SK-N-SH (cell line): ENCODE measurements around the gene PTPRA. TPM values are rescaled to one million over a fixed set of nuclear protein-coding genes. Genes with fewer than 3 reads are reported as not detected.

Experiments
- CTCF ChIA-PET: fragments of 300-600, 350-600 bp; formaldehyde crosslinking; extraction: SDS; loops from one replicate; lab custom pipeline; 2021; lab: Yijun Ruan, JAX
- POLR2A ChIA-PET: fragments of 350-600 bp; sonication (Branson Sonifier 250); formaldehyde crosslinking; extraction: SDS; loops from one replicate; lab custom pipeline; 2020; ENCODE audit warnings: antibody characterized with exemption, inconsistent platforms; lab: Yijun Ruan, JAX
- DNase-seq: peaks from one replicate; pipeline ENCODE4 v3.0.0; 2012
- H2AFZ ChIP-seq: fragments of 200-600 bp; sonication (generic); 2 replicates; pipeline ENCODE4 v1.8.1; 2016; ENCODE audit warnings: antibody characterized with exemption, mild to moderate bottlenecking, low read depth
- H3F3A ChIP-seq: fragments of 200-600 bp; sonication (generic); replicated peaks from 2 replicates; pipeline ENCODE3; 2016; ENCODE audit warnings: antibody characterized with exemption, mild to moderate bottlenecking; ENCODE audit not compliant: insufficient read depth
- H3K27ac ChIP-seq, 2 experiments: fragments of 200-500 bp in 1 of 2; fragments of 200-600 bp in 1 of 2; sonication (Bioruptor generic) in 1 of 2; sonication (generic), shearing (Covaris generic) in 1 of 2; 2 replicates each; pipeline versions ENCODE4 v1.5.1 to v1.6.1; 2014 to 2016; ENCODE audit warnings: low read depth in 2 of 2, inconsistent platforms in 1 of 2, low read length in 1 of 2, mild to moderate bottlenecking in 1 of 2, mixed read lengths in 1 of 2
- H3K27me3 ChIP-seq: fragments of 200-600 bp; sonication (generic), shearing (Covaris generic); 2 replicates; pipeline ENCODE4 v1.6.1; 2016; ENCODE audit warnings: mixed run types; ENCODE audit not compliant: insufficient read depth
- H3K36me3 ChIP-seq, 2 experiments: fragments of 200-500 bp in 1 of 2; fragments of 200-600 bp in 1 of 2; sonication (Bioruptor generic) in 1 of 2; sonication (generic) in 1 of 2; replicated peaks in 1 of 2; 2 replicates each; pipeline versions ENCODE3 to v1.5.1; 2014 to 2016; ENCODE audit warnings: low read length in 1 of 2, mild to moderate bottlenecking in 1 of 2; ENCODE audit not compliant: insufficient read depth in 2 of 2, control insufficient read depth in 1 of 2
- H3K4me1 ChIP-seq, 2 experiments: fragments of 200-500 bp in 1 of 2; fragments of 200-600 bp in 1 of 2; sonication (Bioruptor generic) in 1 of 2; sonication (generic), shearing (Covaris generic) in 1 of 2; 2 replicates each; pipeline versions ENCODE4 v1.5.1 to v1.6.1; 2014 to 2016; ENCODE audit warnings: low read depth in 1 of 2, low read length in 1 of 2, mixed run types in 1 of 2; ENCODE audit not compliant: insufficient read depth in 2 of 2, control insufficient read depth in 1 of 2
- H3K4me2 ChIP-seq: fragments of 200-600 bp; sonication (generic), shearing (Covaris generic); 2 replicates; pipeline ENCODE4 v1.6.1; 2017; ENCODE audit warnings: mixed run types
- H3K4me3 ChIP-seq, 2 experiments: fragments of 200-500 bp in 1 of 2; fragments of 200-600 bp in 1 of 2; sonication (Bioruptor generic) in 1 of 2; sonication (generic), shearing (Covaris generic) in 1 of 2; 2 replicates each; pipeline versions ENCODE4 v1.5.1 to v1.8.1; 2014 to 2016; ENCODE audit warnings: low read depth in 2 of 2, inconsistent platforms in 1 of 2, low read length in 1 of 2, mild to moderate bottlenecking in 1 of 2, mixed read lengths in 1 of 2, moderate library complexity in 1 of 2
- H3K79me2 ChIP-seq: fragments of 200-600 bp; sonication (generic); 2 replicates; pipeline ENCODE4 v1.8.1; 2017; ENCODE audit warnings: mild to moderate bottlenecking; ENCODE audit not compliant: insufficient read depth
- H3K9ac ChIP-seq: fragments of 200-600 bp; sonication (generic); 2 replicates; pipeline ENCODE4 v1.6.1; 2017; ENCODE audit warnings: mixed run types
- H3K9me2 ChIP-seq: fragments of 200-600 bp; sonication (generic); 2 replicates; pipeline ENCODE4 v1.6.1; 2017; ENCODE audit warnings: mixed run types
- H3K9me3 ChIP-seq: fragments of 200-600 bp; sonication (generic); 2 replicates; pipeline ENCODE4 v1.6.1; 2017; ENCODE audit warnings: mixed run types, mild to moderate bottlenecking, moderate library complexity
- H4K20me1 ChIP-seq: fragments of 200-600 bp; sonication (generic); 2 replicates; pipeline ENCODE4 v1.6.1; 2017; ENCODE audit warnings: mild to moderate bottlenecking, mixed run types; ENCODE audit not compliant: insufficient read depth
- EZH2phosphoT487 ChIP-seq: fragments of 200-600 bp; sonication (generic); IDR thresholded peaks from 2 replicates; pipeline ENCODE4 v1.6.1; 2017; ENCODE audit warnings: low read depth, mixed run types, mild to moderate bottlenecking, antibody characterized with exemption, moderate library complexity, borderline replicate concordance
- FOSL2 ChIP-seq: IDR thresholded peaks from 2 replicates; pipeline ENCODE4 v1.4.0; 2012; ENCODE audit warnings: low read depth, mild to moderate bottlenecking, moderate library complexity, borderline replicate concordance
- GATA2 ChIP-seq: sonication (generic); formaldehyde crosslinking; IDR thresholded peaks from 2 replicates; pipeline ENCODE4 v1.5.0; 2020; ENCODE audit warnings: mild to moderate bottlenecking, missing genetic modification reagents
- MAX ChIP-seq: IDR thresholded peaks from 2 replicates; pipeline ENCODE4 v1.4.0; 2012; ENCODE audit warnings: low read depth
- MXI1 ChIP-seq: IDR thresholded peaks from 2 replicates; pipeline ENCODE4 v1.6.1; 2012; ENCODE audit warnings: mild to moderate bottlenecking, low read depth, low read length, improper control_type of control experiment
- NFIC ChIP-seq: IDR thresholded peaks from 2 replicates; pipeline ENCODE4 v1.4.0; 2012; ENCODE audit warnings: borderline replicate concordance
- NRF1 ChIP-seq: IDR thresholded peaks from 2 replicates; pipeline ENCODE4 v1.6.1; 2012; ENCODE audit warnings: low read depth, mild to moderate bottlenecking, low read length
- RAD21 ChIP-seq: IDR thresholded peaks from 2 replicates; pipeline ENCODE4 v1.6.1; 2012; ENCODE audit warnings: mild to moderate bottlenecking, low read length
- RCOR1 ChIP-seq: fragments of 150-350 bp; IDR thresholded peaks from 2 replicates; pipeline ENCODE4 v1.6.1; 2017; ENCODE audit warnings: antibody characterized with exemption, low read length
- YY1 ChIP-seq: IDR thresholded peaks from 2 replicates; pipeline ENCODE4 v1.4.0; 2012; ENCODE audit warnings: low read depth, mild to moderate bottlenecking
- WGBS: methylation state at CpG from one replicate; pipeline ENCODE4 v1.1.6; 2017; ENCODE audit warnings: low lambda C conversion rate; 5-methylcytosine and 5-hydroxymethylcytosine counted together
- polyA plus RNA-seq, 3 experiments: library from polyadenylated mRNA; depleted of rRNA; stranded (reverse); fragments of >200 nt; gene quantifications; 2 replicates each; pipeline ENCODE4 v1.2.3, GENCODE V29; 2012
- TF ChIP-seq, protein P1 (sequence below): fragments of 200-600 bp; sonication (generic); IDR thresholded peaks from 2 replicates; pipeline ENCODE4 v1.6.1; 2017; ENCODE audit warnings: antibody characterized with exemption, mild to moderate bottlenecking, moderate library complexity
- TF ChIP-seq, protein P2 (sequence below): fragments of 150-350 bp; IDR thresholded peaks from 2 replicates; pipeline ENCODE4 v1.6.1; 2016; ENCODE audit warnings: mild to moderate bottlenecking, low read depth, low read length
- TF ChIP-seq, protein P3 (sequence below): IDR thresholded peaks from 2 replicates; pipeline ENCODE4 v1.4.0; 2012; ENCODE audit warnings: low read depth, borderline replicate concordance

The PTPRA gene
- polyA plus RNA-seq, 1 of the 3 experiments (the other 2 are of a cell fraction), result 47.6 TPM

- TF ChIP-seq, protein P1, sequence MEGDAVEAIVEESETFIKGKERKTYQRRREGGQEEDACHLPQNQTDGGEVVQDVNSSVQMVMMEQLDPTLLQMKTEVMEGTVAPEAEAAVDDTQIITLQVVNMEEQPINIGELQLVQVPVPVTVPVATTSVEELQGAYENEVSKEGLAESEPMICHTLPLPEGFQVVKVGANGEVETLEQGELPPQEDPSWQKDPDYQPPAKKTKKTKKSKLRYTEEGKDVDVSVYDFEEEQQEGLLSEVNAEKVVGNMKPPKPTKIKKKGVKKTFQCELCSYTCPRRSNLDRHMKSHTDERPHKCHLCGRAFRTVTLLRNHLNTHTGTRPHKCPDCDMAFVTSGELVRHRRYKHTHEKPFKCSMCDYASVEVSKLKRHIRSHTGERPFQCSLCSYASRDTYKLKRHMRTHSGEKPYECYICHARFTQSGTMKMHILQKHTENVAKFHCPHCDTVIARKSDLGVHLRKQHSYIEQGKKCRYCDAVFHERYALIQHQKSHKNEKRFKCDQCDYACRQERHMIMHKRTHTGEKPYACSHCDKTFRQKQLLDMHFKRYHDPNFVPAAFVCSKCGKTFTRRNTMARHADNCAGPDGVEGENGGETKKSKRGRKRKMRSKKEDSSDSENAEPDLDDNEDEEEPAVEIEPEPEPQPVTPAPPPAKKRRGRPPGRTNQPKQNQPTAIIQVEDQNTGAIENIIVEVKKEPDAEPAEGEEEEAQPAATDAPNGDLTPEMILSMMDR, result no peak
- TF ChIP-seq EZH2phosphoT487 (no peak), NRF1 (no peak), FOSL2 (no peak), MXI1 (no peak), YY1 (no peak)
- TF ChIP-seq, protein P2, sequence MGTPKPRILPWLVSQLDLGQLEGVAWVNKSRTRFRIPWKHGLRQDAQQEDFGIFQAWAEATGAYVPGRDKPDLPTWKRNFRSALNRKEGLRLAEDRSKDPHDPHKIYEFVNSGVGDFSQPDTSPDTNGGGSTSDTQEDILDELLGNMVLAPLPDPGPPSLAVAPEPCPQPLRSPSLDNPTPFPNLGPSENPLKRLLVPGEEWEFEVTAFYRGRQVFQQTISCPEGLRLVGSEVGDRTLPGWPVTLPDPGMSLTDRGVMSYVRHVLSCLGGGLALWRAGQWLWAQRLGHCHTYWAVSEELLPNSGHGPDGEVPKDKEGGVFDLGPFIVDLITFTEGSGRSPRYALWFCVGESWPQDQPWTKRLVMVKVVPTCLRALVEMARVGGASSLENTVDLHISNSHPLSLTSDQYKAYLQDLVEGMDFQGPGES, result no peak
- TF ChIP-seq, protein P3, sequence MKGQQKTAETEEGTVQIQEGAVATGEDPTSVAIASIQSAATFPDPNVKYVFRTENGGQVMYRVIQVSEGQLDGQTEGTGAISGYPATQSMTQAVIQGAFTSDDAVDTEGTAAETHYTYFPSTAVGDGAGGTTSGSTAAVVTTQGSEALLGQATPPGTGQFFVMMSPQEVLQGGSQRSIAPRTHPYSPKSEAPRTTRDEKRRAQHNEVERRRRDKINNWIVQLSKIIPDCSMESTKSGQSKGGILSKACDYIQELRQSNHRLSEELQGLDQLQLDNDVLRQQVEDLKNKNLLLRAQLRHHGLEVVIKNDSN, result no peak
- TF ChIP-seq, all 33 proteins: peak for 0
These were observed 15.1 kb downstream of the PTPRA start (continued) for GRCh38 chr20:2888224-2888955.

GRCh38 chr20:2889209-2889608 lies 15.9 kb downstream of the PTPRA start:
- Histone ChIP-seq H3K4me2 (no peak overlapping the region), H4K20me1 (peaks cover 45% of the 10 kb centered on the region), H3K27ac (no peak overlapping the region), H3F3A (peaks cover 13% of the 10 kb centered on the region), H3K9me3 (no peaks in the 10 kb centered on the region), H3K9ac (no peak overlapping the region), H3K9me2 (no peaks in the 10 kb centered on the region), H2AFZ (no peak overlapping the region), H3K79me2 (peaks cover 87% of the 10 kb centered on the region), H3K27me3 (no peaks in the 10 kb centered on the region), H3K4me1 (peaks cover 0 to 3% of the 10 kb centered on the region in 2 experiments; a peak in 1 of 4 replicates), H3K36me3 (peaks cover 0 to 4% of the 10 kb centered on the region in 2 experiments), H3K4me3 (no peak overlapping the region)
- ChIA-PET CTCF (interaction anchor here (0.7 to 1.2 kb wide), 2 partner anchors 24 to 25 kb away, joined by 3 to 5 read pairs; no protein-coding TSS in a partner anchor), POLR2A (no interaction called here)
- 92% methylated on average over 1 of the region's 1 CpG for WGBS
- DNase-seq, result no peak
- TF ChIP-seq RAD21 (no peak), NRF1 (no peak), FOSL2 (no peak), MXI1 (no peak), RCOR1 (no peak), GATA2 (no peak), NFIC (no peak), MAX (no peak)
- TF ChIP-seq, protein P3, result no peak
